ENCODE results near the gene PSD2.

The PSD2 gene

GRCh38 chr5:139844472-139845145 is 49.0 kb downstream of the PSD2 start:
- no peaks in the 10 kb centered on the region for H3K27me3 ChIP-seq (ENCODE audit: insufficient read depth, low read depth)
- TF ChIP-seq CTCF (conservative IDR thresholded peaks at IDR 0.05; ENCODE audit: low read depth, low read length), result peak; percentile 78
- H4K20me1 ChIP-seq (ENCODE audit: insufficient read depth), result no peaks in the 10 kb centered on the region
- H3K36me3 ChIP-seq (ENCODE audit: insufficient read depth), result no peaks in the 10 kb centered on the region
- no peak overlapping the region for H3K4me2 ChIP-seq
- H3K4me3 ChIP-seq (IDR thresholded peaks at IDR 0.05; ENCODE audit: insufficient read depth, low read depth, low read length), result no peak overlapping the region
- H3K9ac ChIP-seq, result no peak overlapping the region
- no peaks in the 10 kb centered on the region for H3K4me1 ChIP-seq (ENCODE audit: low read depth, poor library complexity, severe bottlenecking)
- no peak overlapping the region for H3K27ac ChIP-seq
- H3K79me2 ChIP-seq (ENCODE audit: insufficient read depth, low read depth), result no peaks in the 10 kb centered on the region
- H2AFZ ChIP-seq (ENCODE audit: low read depth), result no peak overlapping the region

- H3K4me2 ChIP-seq, result no peak overlapping the region
- no peaks in the 10 kb centered on the region for H3K4me1 ChIP-seq (ENCODE audit: low read depth, poor library complexity, severe bottlenecking)
- H3K4me3 ChIP-seq (IDR thresholded peaks at IDR 0.05; ENCODE audit: insufficient read depth, low read depth, low read length), result no peak overlapping the region
- no peaks in the 10 kb centered on the region for H3K27me3 ChIP-seq (ENCODE audit: insufficient read depth, low read depth)
- no peak overlapping the region for H2AFZ ChIP-seq (ENCODE audit: low read depth)
- no peaks in the 10 kb centered on the region for H3K36me3 ChIP-seq (ENCODE audit: insufficient read depth)
- TF ChIP-seq CTCF (conservative IDR thresholded peaks at IDR 0.05; ENCODE audit: low read depth, low read length), result no peak
- H4K20me1 ChIP-seq (ENCODE audit: insufficient read depth), result no peaks in the 10 kb centered on the region
- no peak overlapping the region for H3K27ac ChIP-seq
- H3K79me2 ChIP-seq (ENCODE audit: insufficient read depth, low read depth), result no peaks in the 10 kb centered on the region
- no peak overlapping the region for H3K9ac ChIP-seq
Measured at GRCh38 chr5:139845846-139846681, 50.5 kb downstream of the PSD2 start.

DNA sequence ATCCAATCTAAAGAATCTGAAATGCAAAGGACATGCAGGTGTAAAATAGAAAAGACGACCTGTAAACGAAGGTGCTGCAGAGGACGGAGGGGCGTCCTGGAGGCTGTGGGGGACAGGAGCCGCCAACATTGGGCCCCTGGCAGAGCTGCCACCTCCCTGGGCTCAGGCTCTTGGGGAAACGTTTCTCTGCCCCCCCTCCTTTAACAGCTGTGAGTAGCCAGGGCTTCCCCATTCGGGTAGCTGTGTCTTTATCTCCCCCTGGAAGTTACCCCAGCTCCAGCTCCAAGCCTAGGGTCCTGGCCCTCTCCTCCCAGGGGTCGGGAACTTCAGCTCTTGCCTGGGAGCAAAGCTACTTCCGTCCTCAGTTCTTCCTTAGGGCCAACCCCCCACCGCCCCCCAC is 51.5 kb downstream of the PSD2 start:
- H3K4me3 ChIP-seq (IDR thresholded peaks at IDR 0.05; ENCODE audit: insufficient read depth, low read depth, low read length), result no peak overlapping the region
- no peak overlapping the region for H3K27ac ChIP-seq
- H3K4me2 ChIP-seq, result no peak overlapping the region
- no peaks in the 10 kb centered on the region for H3K4me1 ChIP-seq (ENCODE audit: low read depth, poor library complexity, severe bottlenecking)
- no peak for TF ChIP-seq CTCF (conservative IDR thresholded peaks at IDR 0.05; ENCODE audit: low read depth, low read length)
- H3K27me3 ChIP-seq (ENCODE audit: insufficient read depth, low read depth), result no peaks in the 10 kb centered on the region
- H2AFZ ChIP-seq (ENCODE audit: low read depth), result no peak overlapping the region
- H4K20me1 ChIP-seq (ENCODE audit: insufficient read depth), result no peaks in the 10 kb centered on the region
- H3K79me2 ChIP-seq (ENCODE audit: insufficient read depth, low read depth), result no peaks in the 10 kb centered on the region
- H3K9ac ChIP-seq, result no peak overlapping the region
- H3K36me3 ChIP-seq (ENCODE audit: insufficient read depth), result no peaks in the 10 kb centered on the region

GRCh38 chr5:139847790-139848507 is 52.3 kb downstream of the PSD2 start:
- no peak for TF ChIP-seq CTCF (conservative IDR thresholded peaks at IDR 0.05; ENCODE audit: low read depth, low read length)
- Histone ChIP-seq H3K27ac (no peak overlapping the region), H3K4me1 (ENCODE audit: low read depth, poor library complexity, severe bottlenecking) (no peaks in the 10 kb centered on the region), H3K4me2 (no peak overlapping the region), H3K36me3 (ENCODE audit: insufficient read depth) (no peaks in the 10 kb centered on the region), H3K9ac (no peak overlapping the region), H2AFZ (ENCODE audit: low read depth) (no peak overlapping the region), H3K27me3 (ENCODE audit: insufficient read depth, low read depth) (no peaks in the 10 kb centered on the region), H3K79me2 (ENCODE audit: insufficient read depth, low read depth) (no peaks in the 10 kb centered on the region), H3K4me3 (IDR thresholded peaks at IDR 0.05; ENCODE audit: insufficient read depth, low read depth, low read length) (no peak overlapping the region), H4K20me1 (ENCODE audit: insufficient read depth) (no peaks in the 10 kb centered on the region)

Data from KMS-11 (cell line).